HT1080 (cell line): ENCODE measurements around the gene NPR3. TPM values are rescaled to one million over a fixed set of nuclear protein-coding genes. Genes with fewer than 3 reads are reported as not detected.
A peak's percentile ranks its signal among the peaks of the same experiment; 100 is the strongest.
"Not testable (repeated sequence)": the region's sequence is repeated elsewhere in the genome, so short reads cannot be mapped to it uniquely, and the experiment has no call there.

Experiments used
- DNase-seq: peaks from one replicate; pipeline ENCODE4 v3.0.0-alpha.2; 2015; ENCODE audit warnings: low read depth
- total RNA-seq: library from RNA; depleted of rRNA; stranded (reverse); fragments of >200 nt; shearing (Covaris generic); gene quantifications from 2 replicates; pipeline ENCODE4 v1.2.3, GENCODE V29; 2014

NPR3 gene
- total RNA-seq, 1 experiment from 2014 or later: 0.29 TPM

GRCh38 chr5:32760091-32760509 is 49.0 kb downstream of the NPR3 start:
- DNase-seq: peak; percentile 56

DNA sequence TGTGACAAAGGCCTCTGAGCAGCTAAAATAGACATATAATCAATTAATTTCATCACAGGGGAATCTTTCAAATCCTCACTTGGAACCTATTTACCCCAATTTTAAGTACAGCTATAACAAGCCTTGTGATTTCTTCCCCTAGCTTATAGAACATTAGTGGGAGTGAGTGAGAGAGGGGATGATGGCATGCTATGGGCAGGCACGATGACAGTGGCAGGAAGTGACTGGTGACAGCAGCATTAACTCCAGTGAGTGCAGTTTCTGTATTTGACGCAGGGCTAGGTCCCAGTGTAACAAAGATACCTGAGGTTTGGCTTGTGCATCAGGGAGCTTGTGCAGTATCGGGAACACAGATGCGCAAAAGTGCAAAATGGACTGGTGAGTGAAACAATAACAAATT is 54.1 kb downstream of the NPR3 start:
- no peak for DNase-seq

DNA sequence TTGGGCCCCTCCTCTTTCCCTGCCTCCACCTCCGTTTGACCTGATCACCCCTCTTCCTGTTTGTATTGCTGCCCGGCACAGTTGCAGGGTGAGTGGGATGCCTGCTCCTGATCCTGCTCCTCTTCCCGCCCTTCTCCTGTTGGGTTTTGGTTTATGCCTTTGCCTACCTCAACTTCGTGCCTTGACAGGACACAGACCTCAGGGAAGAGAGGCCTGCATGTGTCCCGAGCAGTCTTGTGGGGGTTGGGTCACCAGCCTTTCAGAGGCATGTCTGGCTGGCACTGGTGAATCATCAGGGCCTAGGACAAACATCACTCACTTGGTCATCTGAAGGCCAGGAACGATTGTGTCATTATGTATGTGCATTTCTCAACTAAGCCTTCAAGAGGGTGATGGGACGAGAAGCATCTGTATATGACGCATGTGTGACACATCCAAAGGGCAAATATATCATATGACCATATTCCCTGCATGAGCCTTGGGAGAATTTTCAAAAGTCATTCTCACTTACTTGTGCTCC is 56.9 kb downstream of the NPR3 start:
- peak; percentile 98 for DNase-seq

- no peak for DNase-seq
These were observed 58.6 kb downstream of the NPR3 start for GRCh38 chr5:32769711-32770110.

- DNase-seq: no peak
These were observed 59.3 kb downstream of the NPR3 start for GRCh38 chr5:32770444-32770843.

GRCh38 chr5:32771037-32771436 is 59.9 kb downstream of the NPR3 start:
- DNase-seq: no peak

- DNase-seq: no peak
These were observed 62.8 kb downstream of the NPR3 start for GRCh38 chr5:32773944-32774343.

DNA sequence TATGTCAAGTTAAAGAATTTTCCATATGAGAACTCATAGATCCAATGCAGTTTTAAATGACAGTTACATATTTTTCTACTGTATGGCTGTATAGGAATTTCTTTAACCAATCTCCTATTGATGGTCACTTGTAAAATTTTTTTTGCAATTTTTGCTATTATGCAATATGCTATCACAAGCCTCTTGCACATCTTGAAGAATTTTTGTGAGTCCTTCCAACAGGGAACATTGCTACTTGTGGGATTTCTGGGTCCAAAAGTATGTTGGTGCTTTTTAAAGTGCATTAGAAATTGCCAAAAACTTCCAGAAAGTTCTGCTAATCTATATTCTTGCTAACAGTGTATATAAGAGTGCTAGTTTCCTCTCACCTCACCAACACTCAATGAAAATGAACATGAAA is 65.1 kb downstream of the NPR3 start:
- DNase-seq: no peak

- DNase-seq: no peak
These were observed 66.1 kb downstream of the NPR3 start for GRCh38 chr5:32777222-32777621.

GRCh38 chr5:32777733-32778132 is 66.6 kb downstream of the NPR3 start:
- DNase-seq: no peak

- no peak for DNase-seq
These were observed 67.3 kb downstream of the NPR3 start for GRCh38 chr5:32778403-32778802.

DNA sequence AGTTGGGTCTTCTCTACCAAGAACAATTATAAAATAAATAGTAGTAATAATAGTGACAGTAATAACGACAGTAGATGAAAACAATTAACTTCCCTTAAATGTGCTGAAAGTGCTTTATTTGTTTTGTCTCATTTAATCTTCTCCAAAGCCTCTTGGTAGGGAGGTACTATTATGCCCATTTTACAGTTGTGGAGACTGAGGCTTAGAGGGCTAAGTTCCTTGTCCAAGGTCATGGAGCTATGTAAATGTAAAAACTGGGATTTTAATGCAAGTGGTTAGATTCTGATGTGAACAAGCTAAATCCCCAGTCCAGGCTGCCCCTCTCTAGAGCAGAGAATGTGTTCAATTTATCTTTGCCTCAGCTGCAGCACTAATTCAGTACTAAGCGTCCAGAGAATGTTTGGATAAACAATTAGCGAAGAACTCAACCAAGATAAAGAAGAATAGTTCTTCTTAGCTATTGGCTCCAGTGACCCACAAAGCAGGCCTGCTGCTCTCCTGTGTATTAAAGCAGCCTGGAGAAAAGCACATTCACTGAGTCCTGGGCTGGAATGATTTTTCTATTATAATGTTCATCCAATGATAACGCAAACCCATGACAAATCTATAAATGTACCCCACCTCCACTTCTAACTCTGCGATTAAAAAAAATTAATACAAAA is 68.8 kb downstream of the NPR3 start:
- no peak for DNase-seq

DNA sequence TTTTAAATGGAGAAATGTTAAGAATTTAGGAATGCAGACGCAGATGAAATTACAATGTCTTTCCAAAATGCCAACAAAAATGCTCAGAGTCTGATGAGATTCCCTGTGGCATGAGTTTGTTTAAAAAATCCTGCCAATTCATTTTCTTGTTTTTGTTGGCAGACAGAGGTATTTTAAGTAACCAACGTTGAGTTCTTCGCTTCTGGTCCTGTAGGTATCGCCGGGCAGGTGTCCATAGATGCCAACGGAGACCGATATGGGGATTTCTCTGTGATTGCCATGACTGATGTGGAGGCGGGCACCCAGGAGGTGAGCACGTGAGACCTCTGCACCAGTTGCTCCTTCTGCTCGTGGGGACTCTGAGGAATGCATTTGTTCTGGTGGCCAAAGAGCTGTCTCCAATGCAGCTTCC is 69.4 kb downstream of the NPR3 start:
- DNase-seq: no peak

DNA sequence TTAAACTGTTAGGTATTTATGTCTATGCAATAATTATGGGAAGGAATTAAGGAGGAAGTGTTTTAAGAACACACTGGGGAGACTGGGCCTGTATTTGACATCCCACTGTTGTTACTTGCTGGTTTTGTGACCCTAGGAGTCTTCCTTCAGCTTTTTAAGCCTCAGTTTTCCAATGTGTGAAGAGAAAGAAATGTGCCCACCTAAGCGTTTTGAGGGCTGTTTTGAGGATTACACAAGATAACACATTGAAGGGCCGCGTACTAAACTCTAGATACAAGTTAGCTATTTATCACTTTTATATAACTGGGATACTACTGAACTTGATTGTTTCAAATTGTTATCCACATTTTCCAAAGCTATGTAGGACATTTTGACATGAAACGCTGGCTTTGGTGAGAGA is 72.5 kb downstream of the NPR3 start:
- no peak for DNase-seq

- peak; percentile 84 for DNase-seq
These were observed 74.6 kb downstream of the NPR3 start for GRCh38 chr5:32785611-32786254.

GRCh38 chr5:32786311-32786710 is 75.2 kb downstream of the NPR3 start:
- no peak for DNase-seq

DNA sequence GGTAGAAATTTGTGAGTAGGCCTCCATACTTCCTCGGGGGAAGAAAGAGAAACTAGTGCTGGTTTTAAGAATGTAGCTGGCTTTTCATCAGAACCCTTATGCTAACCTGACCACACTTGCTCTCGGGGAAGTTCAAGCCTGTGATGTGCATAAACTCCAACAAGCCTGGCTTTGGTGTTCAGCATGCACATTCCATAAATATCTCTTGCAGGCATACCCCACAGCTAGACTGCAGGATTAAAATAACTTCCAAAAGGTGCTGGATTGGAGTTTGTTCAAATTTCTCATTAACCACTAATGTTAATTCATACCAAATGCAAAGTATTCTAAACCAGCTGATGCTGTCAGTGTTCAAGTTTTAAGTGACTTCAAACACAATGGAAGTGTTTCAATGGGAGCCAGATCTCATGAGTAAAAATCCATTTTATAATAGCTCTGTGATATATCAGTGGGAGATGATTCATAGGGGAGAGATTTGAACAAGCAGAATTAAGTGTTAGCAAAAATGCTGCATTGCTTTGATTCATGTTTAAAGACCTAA is 79.4 kb downstream of the NPR3 start:
- DNase-seq: no peak

DNA sequence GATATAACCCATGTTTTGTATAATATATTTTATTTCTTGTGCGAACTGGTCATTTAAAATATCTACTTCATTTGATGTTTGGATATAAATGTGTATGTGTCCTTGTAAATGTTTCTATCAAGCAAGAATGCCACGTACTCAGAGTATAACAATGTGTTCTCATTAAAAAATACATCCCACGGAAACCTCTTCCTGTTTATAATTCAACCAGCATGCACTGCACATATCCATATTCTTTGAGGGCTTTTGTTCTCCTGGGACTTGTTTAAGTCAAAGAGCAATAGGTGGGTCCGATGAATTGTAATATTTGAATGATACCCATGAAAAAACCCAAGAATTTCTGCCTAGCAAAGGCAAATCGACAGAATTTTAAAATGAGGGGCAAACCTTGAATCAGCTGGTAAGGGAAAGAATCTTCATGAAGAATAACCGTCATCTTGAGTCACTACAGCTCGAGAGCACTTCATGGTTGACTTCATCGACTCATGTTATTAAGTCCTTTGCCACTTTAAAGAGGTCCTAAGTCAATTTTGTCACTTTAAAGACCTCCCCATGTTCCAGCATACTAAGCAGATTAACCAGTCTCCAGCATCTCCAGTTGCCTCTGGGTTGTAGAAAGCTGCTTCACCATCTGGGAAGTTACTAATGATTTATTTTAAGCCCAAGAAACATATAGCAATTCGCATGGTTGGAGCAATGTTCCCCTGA is 80.6 kb downstream of the NPR3 start:
- DNase-seq: peak; percentile 13

- DNase-seq: peak; percentile 40
These were observed 83.0 kb downstream of the NPR3 start for GRCh38 chr5:32794086-32794485.

- no peak for DNase-seq
These were observed 91.6 kb downstream of the NPR3 start for GRCh38 chr5:32802764-32803163.

- no peak for DNase-seq
These were observed 92.5 kb downstream of the NPR3 start for GRCh38 chr5:32803656-32804055.

DNA sequence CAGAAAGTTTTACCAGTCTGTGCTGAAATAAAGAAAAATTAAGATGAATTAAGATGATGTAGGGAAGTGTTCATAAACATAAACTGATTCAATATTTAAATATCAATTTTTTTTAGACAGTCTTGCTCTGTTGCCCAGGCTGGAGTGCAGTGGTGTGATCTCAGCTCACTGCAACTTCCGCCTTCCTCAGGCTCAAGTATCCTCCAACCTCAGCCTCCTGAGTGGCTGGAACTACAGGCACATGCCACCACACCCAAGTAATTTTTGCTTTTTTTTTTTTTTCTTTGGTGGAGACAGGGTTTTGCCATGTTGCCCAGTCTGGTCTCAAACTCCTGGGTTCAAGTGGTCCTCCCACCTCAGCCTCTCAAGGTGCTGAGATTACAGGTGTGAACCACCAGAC is 94.3 kb downstream of the NPR3 start:
- DNase-seq: not testable (repeated sequence)
